Measurements from ENCODE around the gene TMEM69.

Gene TMEM69

DNA sequence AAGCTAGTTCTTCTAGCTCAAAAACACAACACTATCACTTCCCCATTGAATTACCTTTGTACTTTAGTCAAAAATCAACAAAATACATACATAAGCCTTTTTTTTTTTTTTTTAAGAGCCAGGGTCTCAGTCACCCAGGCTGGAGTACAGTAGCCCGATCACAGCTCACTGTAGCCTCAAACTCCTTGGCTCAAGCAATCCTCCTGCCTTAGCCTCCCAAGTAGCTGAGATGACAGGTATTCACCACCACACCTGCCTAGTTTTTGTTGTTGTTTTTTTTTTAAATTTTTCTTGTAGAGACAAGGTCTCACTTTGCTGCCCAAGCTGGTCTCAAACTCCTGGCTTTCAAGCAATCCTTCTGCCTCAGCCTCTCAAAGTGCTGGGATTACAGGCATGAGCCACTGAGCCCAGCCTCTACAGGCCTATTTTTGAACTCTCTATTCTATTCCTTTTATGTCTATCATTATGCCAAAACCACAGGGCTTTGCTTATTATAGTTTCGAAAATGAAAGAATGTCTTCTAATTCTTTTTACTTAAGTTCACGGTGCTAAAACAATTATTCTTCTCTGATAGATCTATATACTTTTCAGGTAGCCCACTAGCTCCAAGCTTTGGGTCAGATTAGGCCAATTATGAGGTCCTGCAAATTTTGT lies 31.3 kb upstream of the TMEM69 start:
- no peak overlapping the region for H3K4me3 ChIP-seq (ENCODE audit: low read depth, low read length)
- ChIA-PET CTCF (interaction anchor here (0.7 to 1.8 kb wide), 2 partner anchors 12 to 754 kb away, joined by 3 to 7 read pairs; no protein-coding TSS in a partner anchor), POLR2A (no interaction called here)
- no peaks in the 10 kb centered on the region for H3K9me3 ChIP-seq (ENCODE audit: control insufficient read depth, insufficient read depth, low read depth, low read length)
- peaks cover 57 to 93% of the 10 kb centered on the region in 2 experiments for H3K36me3 ChIP-seq (ENCODE audit: control insufficient read depth in 2 of 2, insufficient read depth in 1 of 2, low read length in 2 of 2)
- no peak for TF ChIP-seq ZNF510 (tag by site-specific recombination; IDR thresholded peaks at IDR 0.05; ENCODE audit: insufficient replicate concordance)
- TF ChIP-seq ZNF701 (tag by site-specific recombination; IDR thresholded peaks at IDR 0.05), result no peak
- TF ChIP-seq ZNF404 (tag by site-specific recombination; IDR thresholded peaks at IDR 0.05), result no peak
- no peak for TF ChIP-seq GFI1B (tag by site-specific recombination; IDR thresholded peaks at IDR 0.05)
- TF ChIP-seq ZNF214 (tag by site-specific recombination; IDR thresholded peaks at IDR 0.05; ENCODE audit: borderline replicate concordance), result no peak
- no peak for TF ChIP-seq ZNF37A (tag by site-specific recombination; IDR thresholded peaks at IDR 0.05)
- no peak for TF ChIP-seq ZNF335 (tag by site-specific recombination; conservative IDR thresholded peaks at IDR 0.05)
- TF ChIP-seq ZNF624 (tag by site-specific recombination; IDR thresholded peaks at IDR 0.05), result no peak
- no peak for TF ChIP-seq KLF10 (tag by site-specific recombination; IDR thresholded peaks at IDR 0.05)
- TF ChIP-seq ZNF138 (tag by site-specific recombination; IDR thresholded peaks at IDR 0.05; ENCODE audit: borderline replicate concordance), result no peak
- TF ChIP-seq TCF7L2 (IDR thresholded peaks at IDR 0.05; ENCODE audit: borderline replicate concordance, low read depth, low read length), result no peak
- no peak for TF ChIP-seq ZSCAN16 (tag by site-specific recombination; IDR thresholded peaks at IDR 0.05)
- no peak for TF ChIP-seq ZNF645 (tag by site-specific recombination; IDR thresholded peaks at IDR 0.05)
- no peak for TF ChIP-seq GLIS1 (tag by site-specific recombination; IDR thresholded peaks at IDR 0.05)
- TF ChIP-seq, protein P1, sequence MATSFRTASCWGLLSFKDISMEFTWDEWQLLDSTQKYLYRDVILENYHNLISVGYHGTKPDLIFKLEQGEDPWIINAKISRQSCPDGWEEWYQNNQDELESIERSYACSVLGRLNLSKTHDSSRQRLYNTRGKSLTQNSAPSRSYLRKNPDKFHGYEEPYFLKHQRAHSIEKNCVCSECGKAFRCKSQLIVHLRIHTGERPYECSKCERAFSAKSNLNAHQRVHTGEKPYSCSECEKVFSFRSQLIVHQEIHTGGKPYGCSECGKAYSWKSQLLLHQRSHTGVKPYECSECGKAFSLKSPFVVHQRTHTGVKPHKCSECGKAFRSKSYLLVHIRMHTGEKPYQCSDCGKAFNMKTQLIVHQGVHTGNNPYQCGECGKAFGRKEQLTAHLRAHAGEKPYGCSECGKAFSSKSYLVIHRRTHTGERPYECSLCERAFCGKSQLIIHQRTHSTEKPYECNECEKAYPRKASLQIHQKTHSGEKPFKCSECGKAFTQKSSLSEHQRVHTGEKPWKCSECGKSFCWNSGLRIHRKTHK (tag by site-specific recombination; IDR thresholded peaks at IDR 0.05), result no peak
- TF ChIP-seq ZSCAN23 (tag by site-specific recombination; IDR thresholded peaks at IDR 0.05), result no peak
- no peak for TF ChIP-seq ZNF660 (tag by site-specific recombination; IDR thresholded peaks at IDR 0.05)
- TF ChIP-seq ZNF621 (tag by site-specific recombination; IDR thresholded peaks at IDR 0.05), result no peak
- no peak overlapping the region for H3K27ac ChIP-seq (ENCODE audit: extremely low read depth, low read depth, low read length)
- H3K4me1 ChIP-seq (ENCODE audit: control insufficient read depth, insufficient read depth, low read length), result no peaks in the 10 kb centered on the region

DNA sequence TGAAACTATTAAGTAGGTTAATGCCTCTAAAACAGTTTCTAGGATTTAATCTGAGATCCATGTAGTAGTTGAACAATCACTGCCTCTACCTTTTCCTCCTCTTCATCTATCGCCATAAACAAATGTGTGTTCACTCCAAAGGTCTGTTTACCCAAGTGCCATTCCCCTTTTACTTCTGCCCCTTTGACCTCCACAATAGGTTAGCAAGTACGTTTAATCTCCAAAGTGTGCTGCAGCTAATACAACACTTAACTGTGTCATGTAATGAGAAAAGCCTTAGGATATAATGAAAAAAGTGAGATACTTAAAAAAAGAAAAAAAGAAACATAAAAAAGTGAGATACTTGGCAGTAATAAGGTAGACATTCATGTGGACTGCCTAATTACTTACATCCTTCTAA lies 29.8 kb upstream of the TMEM69 start:
- no peaks in the 10 kb centered on the region for H3K4me1 ChIP-seq (ENCODE audit: control insufficient read depth, insufficient read depth, low read length)
- TF ChIP-seq ZNF664 (tag by site-specific recombination; IDR thresholded peaks at IDR 0.05) (peak; percentile 66), ZNF341 (tag by site-specific recombination; IDR thresholded peaks at IDR 0.05; ENCODE audit: low read depth) (no peak)
- no peak overlapping the region for H3K27ac ChIP-seq (ENCODE audit: extremely low read depth, low read depth, low read length)
- no peak overlapping the region for H3K4me3 ChIP-seq (ENCODE audit: low read depth, low read length)
- POLR2A ChIA-PET, result interaction anchor here (0.6 kb wide), 1 partner anchor 26 kb away, joined by 4 read pairs; no protein-coding TSS in a partner anchor
- CTCF ChIA-PET, result no interaction called here
- peaks cover 49 to 79% of the 10 kb centered on the region in 2 experiments for H3K36me3 ChIP-seq (ENCODE audit: control insufficient read depth in 2 of 2, insufficient read depth in 1 of 2, low read length in 2 of 2)
- no peaks in the 10 kb centered on the region for H3K9me3 ChIP-seq (ENCODE audit: control insufficient read depth, insufficient read depth, low read depth, low read length)

DNA sequence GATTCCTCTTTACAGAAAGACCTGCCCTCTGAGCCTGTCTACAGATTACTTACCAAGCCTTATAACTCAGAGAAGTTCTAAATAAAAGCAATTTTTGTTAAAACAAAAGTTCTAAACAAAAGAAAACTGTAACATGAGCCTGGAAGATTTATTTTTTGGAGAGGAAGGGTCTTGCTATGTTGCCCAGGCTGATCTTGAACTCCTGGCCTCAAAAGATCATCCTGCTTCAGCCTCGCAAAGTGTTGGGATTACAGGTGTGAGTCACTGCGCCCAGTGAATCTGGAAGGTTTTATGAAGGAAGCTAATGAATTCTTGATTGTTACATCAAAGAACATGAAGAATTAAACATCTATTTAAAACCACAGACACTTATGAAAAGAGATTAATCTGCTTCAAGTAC lies 28.8 kb upstream of the TMEM69 start:
- POLR2A ChIA-PET, result no interaction called here
- Histone ChIP-seq H3K9me3 (ENCODE audit: control insufficient read depth, insufficient read depth, low read depth, low read length) (no peaks in the 10 kb centered on the region), H3K36me3 (ENCODE audit: control insufficient read depth in 2 of 2, insufficient read depth in 1 of 2, low read length in 2 of 2) (peaks cover 41 to 69% of the 10 kb centered on the region in 2 experiments), H3K4me1 (ENCODE audit: control insufficient read depth, insufficient read depth, low read length) (no peaks in the 10 kb centered on the region), H3K4me3 (ENCODE audit: low read depth, low read length) (no peak overlapping the region), H3K27ac (ENCODE audit: extremely low read depth, low read depth, low read length) (no peak overlapping the region)
- peak; percentile 79 for TF ChIP-seq ZNF121 (tag by site-specific recombination; IDR thresholded peaks at IDR 0.05)
- TF ChIP-seq, protein P2, sequence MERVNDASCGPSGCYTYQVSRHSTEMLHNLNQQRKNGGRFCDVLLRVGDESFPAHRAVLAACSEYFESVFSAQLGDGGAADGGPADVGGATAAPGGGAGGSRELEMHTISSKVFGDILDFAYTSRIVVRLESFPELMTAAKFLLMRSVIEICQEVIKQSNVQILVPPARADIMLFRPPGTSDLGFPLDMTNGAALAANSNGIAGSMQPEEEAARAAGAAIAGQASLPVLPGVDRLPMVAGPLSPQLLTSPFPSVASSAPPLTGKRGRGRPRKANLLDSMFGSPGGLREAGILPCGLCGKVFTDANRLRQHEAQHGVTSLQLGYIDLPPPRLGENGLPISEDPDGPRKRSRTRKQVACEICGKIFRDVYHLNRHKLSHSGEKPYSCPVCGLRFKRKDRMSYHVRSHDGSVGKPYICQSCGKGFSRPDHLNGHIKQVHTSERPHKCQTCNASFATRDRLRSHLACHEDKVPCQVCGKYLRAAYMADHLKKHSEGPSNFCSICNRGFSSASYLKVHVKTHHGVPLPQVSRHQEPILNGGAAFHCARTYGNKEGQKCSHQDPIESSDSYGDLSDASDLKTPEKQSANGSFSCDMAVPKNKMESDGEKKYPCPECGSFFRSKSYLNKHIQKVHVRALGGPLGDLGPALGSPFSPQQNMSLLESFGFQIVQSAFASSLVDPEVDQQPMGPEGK (tag by site-specific recombination; IDR thresholded peaks at IDR 0.05), result no peak
- CTCF ChIA-PET, result no interaction called here
